Chondrocyte (in vitro differentiated cells): ENCODE results near the gene FBRSL1. TPM values are rescaled to one million over a fixed set of nuclear protein-coding genes. Genes with fewer than 3 reads are reported as not detected.

Source experiments
- DNase-seq: peaks from one replicate; pipeline ENCODE4 v3.0.0; 2021; ENCODE audit warnings: mixed read lengths, low spot score
- H3K27ac Mint-ChIP-seq: one replicate; pipeline ENCODE4 v1.8.0; 2021; ENCODE audit warnings: mild to moderate bottlenecking, moderate library complexity, mixed read lengths; ENCODE audit not compliant: unreplicated experiment
- H3K27me3 Mint-ChIP-seq: 2 replicates; pipeline ENCODE4 v1.8.0; 2021; ENCODE audit warnings: low read depth, mixed read lengths
- H3K36me3 Mint-ChIP-seq: 2 replicates; pipeline ENCODE4 v1.8.0; 2021; ENCODE audit warnings: low read depth, mixed read lengths
- H3K4me1 Mint-ChIP-seq: 2 replicates; pipeline ENCODE4 v1.8.0; 2021; ENCODE audit warnings: low read depth, mild to moderate bottlenecking, mixed read lengths
- H3K4me3 Mint-ChIP-seq: one replicate; pipeline ENCODE4 v1.8.0; 2021; ENCODE audit warnings: mild to moderate bottlenecking, moderate library complexity, mixed read lengths; ENCODE audit not compliant: unreplicated experiment
- H3K9me3 Mint-ChIP-seq: 2 replicates; pipeline ENCODE4 v1.8.0; 2021; ENCODE audit warnings: low read depth, mixed read lengths
- CTCF ChIP-seq: fragments of 200-600 bp; sonication (generic); IDR thresholded peaks from 2 replicates; pipeline ENCODE4 v1.5.0; 2021; ENCODE audit warnings: antibody characterized with exemption, mild to moderate bottlenecking, moderate library complexity
- total RNA-seq: library from RNA; stranded (reverse); gene quantifications from 3 replicates; pipeline ENCODE4 v1.2.1, GENCODE V29; 2021

Gene FBRSL1
- total RNA-seq, 1 donor from 2014 or later = 41.1 TPM

DNA sequence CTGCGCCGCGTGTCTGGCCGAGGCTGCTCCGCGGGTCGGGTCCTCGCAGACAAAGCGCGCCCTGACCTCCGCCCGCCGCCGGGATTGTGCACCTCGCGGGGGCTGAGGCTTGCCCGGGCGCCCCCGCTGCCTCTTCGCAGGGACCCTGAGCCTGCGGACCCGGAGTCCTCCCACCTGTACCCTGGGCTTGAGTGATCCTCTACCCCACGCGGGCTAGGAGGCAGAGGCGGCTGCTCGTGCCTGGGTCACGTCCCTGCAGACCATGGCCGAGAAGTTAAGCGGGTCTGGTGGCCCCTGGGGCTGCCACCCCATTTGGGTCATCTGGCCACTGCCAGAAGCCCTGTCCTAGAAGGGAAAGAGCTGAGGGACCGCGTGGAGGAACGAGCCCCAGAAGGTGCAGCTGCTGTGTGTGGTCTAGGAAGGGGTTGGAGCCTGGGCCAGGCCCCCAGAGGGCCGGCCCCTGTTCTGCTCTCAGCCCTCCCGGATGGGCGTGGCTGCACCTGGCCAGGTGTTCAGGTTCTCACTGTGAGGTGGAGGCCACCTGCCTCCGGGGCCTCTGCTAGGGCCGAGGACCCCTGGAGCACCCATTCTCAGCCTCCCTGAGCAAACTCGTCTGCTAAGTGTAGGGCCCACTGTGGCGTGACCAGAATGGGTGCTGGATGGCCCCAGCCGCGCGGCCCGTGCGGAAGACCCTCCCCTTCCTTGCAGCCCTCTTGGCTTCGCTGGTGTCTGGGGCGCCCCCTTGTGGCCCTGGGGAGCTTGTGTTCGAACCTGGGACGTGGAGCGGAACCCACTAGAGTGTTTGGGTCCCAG is 70.9 kb downstream of the FBRSL1 start:
- Mint-ChIP-seq H3K27me3 (no peaks in the 10 kb centered on the region), H3K4me1 (peaks cover 6% of the 10 kb centered on the region), H3K36me3 (no peaks in the 10 kb centered on the region), H3K27ac (no peak overlapping the region), H3K9me3 (no peaks in the 10 kb centered on the region), H3K4me3 (peak overlapping the region; percentile 72)
- DNase-seq = no peak
- TF ChIP-seq CTCF = peak; percentile 86

Other genes with a start within 250 kb of the FBRSL1 start
- 0.15 to 0.29 TPM in 2 of 3 replicates, not detected in the other for gene GALNT9, start 160.6 kb upstream of the FBRSL1 start, total RNA-seq
- not detected in 3 replicates for gene LRCOL1, start 120.4 kb downstream of the FBRSL1 start, total RNA-seq
- gene P2RX2, start 128.6 kb downstream of the FBRSL1 start, total RNA-seq = not detected in 3 replicates
- gene POLE, start 197.2 kb downstream of the FBRSL1 start, total RNA-seq = 44.7 to 65.7 TPM (median 48.0 TPM) in 3 replicates
- gene PXMP2, start 197.4 kb downstream of the FBRSL1 start, total RNA-seq = 18.5 to 19.5 TPM (median 19.0 TPM) in 3 replicates
- 18.8 to 22.1 TPM (median 19.9 TPM) in 3 replicates for gene PGAM5, start 220.7 kb downstream of the FBRSL1 start, total RNA-seq